Neural cell (in vitro differentiated cells): ENCODE data around the gene SLC6A8.
"Not testable (repeated sequence)": the region's sequence is repeated elsewhere in the genome, so short reads cannot be mapped to it uniquely, and the experiment has no call there.

ENCODE experiments used
- CTCF ChIP-seq: fragments of 450-650 bp; IDR thresholded peaks from 2 replicates; pipeline ENCODE4 v1.5.1; 2014; ENCODE audit warnings: antibody characterized with exemption, mild to moderate bottlenecking, moderate library complexity; ENCODE audit not compliant: poor library complexity, severe bottlenecking
- EP300 ChIP-seq: fragments of 450-650 bp; conservative IDR thresholded peaks from 2 replicates; pipeline ENCODE4 v1.6.1; 2014; ENCODE audit warnings: antibody characterized with exemption, mild to moderate bottlenecking, moderate library complexity; ENCODE audit not compliant: poor library complexity, severe bottlenecking
- EZH2 ChIP-seq: fragments of 200-600, 300-800 bp; shearing (Covaris generic), sonication (generic); IDR thresholded peaks from 2 replicates; pipeline ENCODE4 v1.6.1; 2014; ENCODE audit warnings: antibody characterized with exemption, low read length, borderline replicate concordance, mild to moderate bottlenecking; ENCODE audit not compliant: insufficient read depth, poor library complexity, severe bottlenecking
- MXI1 ChIP-seq: fragments of 450-650 bp; conservative IDR thresholded peaks from 2 replicates; pipeline ENCODE4 v1.6.1; 2014; ENCODE audit warnings: antibody characterized with exemption, mild to moderate bottlenecking; ENCODE audit not compliant: poor library complexity, severe bottlenecking
- POLR2AphosphoS5 ChIP-seq: IDR thresholded peaks from 2 replicates; pipeline ENCODE4 v1.6.1; 2012
- RAD21 ChIP-seq: fragments of 450-650 bp; conservative IDR thresholded peaks from 2 replicates; pipeline ENCODE4 v1.6.1; 2014; ENCODE audit warnings: antibody characterized with exemption, mild to moderate bottlenecking, moderate library complexity
- SMC3 ChIP-seq: fragments of 450-650 bp; conservative IDR thresholded peaks from 2 replicates; pipeline ENCODE4 v1.6.1; 2014; ENCODE audit warnings: antibody characterized with exemption, mild to moderate bottlenecking, moderate library complexity; ENCODE audit not compliant: poor library complexity
- TAF1 ChIP-seq: IDR thresholded peaks from 2 replicates; pipeline ENCODE4 v1.6.1; 2012; ENCODE audit warnings: low read depth
- TF ChIP-seq, protein P1 (sequence below): IDR thresholded peaks from 2 replicates; pipeline ENCODE4 v1.6.1; 2012; ENCODE audit warnings: borderline replicate concordance

- not testable (repeated sequence) for TF ChIP-seq CTCF, EZH2, EP300, POLR2AphosphoS5, RAD21, MXI1, TAF1, SMC3
- TF ChIP-seq, protein P1, sequence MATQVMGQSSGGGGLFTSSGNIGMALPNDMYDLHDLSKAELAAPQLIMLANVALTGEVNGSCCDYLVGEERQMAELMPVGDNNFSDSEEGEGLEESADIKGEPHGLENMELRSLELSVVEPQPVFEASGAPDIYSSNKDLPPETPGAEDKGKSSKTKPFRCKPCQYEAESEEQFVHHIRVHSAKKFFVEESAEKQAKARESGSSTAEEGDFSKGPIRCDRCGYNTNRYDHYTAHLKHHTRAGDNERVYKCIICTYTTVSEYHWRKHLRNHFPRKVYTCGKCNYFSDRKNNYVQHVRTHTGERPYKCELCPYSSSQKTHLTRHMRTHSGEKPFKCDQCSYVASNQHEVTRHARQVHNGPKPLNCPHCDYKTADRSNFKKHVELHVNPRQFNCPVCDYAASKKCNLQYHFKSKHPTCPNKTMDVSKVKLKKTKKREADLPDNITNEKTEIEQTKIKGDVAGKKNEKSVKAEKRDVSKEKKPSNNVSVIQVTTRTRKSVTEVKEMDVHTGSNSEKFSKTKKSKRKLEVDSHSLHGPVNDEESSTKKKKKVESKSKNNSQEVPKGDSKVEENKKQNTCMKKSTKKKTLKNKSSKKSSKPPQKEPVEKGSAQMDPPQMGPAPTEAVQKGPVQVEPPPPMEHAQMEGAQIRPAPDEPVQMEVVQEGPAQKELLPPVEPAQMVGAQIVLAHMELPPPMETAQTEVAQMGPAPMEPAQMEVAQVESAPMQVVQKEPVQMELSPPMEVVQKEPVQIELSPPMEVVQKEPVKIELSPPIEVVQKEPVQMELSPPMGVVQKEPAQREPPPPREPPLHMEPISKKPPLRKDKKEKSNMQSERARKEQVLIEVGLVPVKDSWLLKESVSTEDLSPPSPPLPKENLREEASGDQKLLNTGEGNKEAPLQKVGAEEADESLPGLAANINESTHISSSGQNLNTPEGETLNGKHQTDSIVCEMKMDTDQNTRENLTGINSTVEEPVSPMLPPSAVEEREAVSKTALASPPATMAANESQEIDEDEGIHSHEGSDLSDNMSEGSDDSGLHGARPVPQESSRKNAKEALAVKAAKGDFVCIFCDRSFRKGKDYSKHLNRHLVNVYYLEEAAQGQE: not testable (repeated sequence)
Observed at GRCh38 chrX:153704631-153705402, 17.1 kb downstream of the SLC6A8 start.
